HG02588 (cell line): Measurements from ENCODE around the gene TMPO.
A peak's percentile ranks its signal among the peaks of the same experiment; 100 is the strongest.
"Not testable (repeated sequence)": the region's sequence is repeated elsewhere in the genome, so short reads cannot be mapped to it uniquely, and the experiment has no call there.

Source experiments
- ATAC-seq: cut with Tn5 transposase; IDR thresholded peaks from one replicate; pipeline ENCODE4 v1.9.1; 2021; ENCODE audit warnings: mild to moderate bottlenecking, moderate library complexity; ENCODE audit not compliant: unreplicated experiment

The TMPO gene

DNA sequence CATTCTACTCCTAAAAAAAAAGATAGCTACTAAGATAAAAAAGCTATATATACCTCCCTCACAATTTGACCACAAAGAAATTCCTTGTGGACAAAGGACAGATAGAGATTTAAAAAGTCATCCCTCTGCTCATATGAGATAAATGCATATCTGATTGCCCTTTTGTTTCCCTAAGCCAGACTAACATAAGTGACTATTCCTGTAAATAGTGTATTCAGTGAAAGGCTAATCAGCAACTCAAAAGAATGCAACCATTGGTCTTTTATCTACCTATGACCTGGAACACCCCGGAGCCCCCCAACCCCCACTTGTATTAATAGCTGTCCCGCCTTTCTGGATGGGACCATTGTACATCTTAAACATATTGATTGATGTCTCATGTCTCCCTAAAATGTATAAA is 6.3 kb upstream of the TMPO start:
- no peak for ATAC-seq

DNA sequence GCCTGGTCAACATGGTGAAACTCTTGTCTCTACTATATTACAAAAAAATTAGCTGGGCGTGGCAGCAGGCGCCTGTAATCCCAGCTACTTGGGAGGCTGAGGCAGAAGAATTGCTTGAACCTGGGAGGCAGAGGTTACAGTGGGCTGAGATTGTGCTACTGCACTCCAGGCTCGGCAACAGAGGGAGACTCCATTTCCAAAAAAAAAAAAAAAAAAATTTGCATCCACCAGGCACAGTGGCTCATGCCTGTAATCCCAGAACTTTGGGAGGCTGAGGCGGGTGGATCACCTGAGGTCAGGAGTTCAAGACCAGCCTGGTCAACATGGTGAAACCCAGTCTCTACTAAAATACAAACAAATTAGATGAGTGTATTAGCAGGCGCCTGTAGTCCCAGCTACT is 3.6 kb upstream of the TMPO start:
- ATAC-seq = not testable (repeated sequence)

DNA sequence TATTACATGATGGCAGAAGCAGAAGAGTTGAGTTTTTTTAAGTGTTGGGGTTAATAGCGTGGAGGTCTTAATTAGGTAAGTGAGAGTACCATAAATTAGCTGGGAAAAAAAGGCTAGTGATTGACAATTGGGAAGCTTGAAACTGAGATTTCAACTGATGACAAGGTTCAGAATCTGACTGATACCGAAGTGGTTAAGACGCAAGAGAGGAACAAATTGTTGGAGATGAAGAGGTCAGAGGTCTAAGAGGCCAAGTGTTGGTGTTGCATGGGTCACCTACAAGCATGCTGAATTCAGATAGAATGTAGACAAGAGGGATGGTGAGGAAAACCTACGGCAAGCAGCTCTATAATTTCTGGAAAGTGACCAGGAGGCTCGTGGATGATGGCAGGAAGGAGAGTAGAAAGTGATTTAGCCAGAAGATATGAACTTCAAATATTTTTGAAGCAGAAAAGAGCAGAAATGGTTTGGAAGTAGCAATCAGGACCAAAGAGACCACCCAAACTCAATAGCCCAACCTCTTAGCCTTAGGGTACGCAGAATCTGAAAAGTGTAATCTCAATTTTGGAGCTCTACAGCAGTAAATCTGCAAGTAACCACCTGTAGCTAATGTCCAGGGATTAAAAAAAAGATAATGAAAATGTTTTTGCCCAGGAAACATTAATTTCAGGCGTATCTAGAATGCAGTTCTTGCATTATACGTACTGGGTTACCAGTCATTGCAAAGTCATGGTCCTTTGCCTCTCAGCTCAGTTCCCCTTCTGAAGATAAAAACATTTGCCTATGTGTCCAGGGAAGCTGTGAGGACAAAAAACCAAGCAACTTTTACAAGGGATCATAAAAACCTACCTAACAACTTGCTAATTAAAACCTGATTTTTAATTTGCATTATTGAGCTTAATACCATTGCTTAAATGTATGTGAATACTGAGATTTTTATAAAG is 1.7 kb upstream of the TMPO start:
- ATAC-seq = no peak

DNA sequence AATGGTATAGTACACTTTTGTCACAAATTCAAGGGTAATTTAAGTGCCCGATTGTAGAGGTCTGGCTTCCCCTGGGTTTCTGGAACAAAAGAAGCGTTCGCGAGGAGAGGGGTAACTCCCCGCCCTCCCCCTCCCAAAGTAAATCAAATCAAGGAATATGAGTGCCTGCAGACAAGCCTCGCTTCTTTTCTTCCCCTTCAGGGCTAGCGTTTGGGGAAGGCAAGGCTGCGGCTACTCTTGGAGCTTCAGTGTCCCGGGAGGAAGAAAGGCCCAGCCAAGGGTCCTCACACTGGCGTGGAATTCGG is 456 bp upstream of the TMPO start:
- no peak for ATAC-seq

DNA sequence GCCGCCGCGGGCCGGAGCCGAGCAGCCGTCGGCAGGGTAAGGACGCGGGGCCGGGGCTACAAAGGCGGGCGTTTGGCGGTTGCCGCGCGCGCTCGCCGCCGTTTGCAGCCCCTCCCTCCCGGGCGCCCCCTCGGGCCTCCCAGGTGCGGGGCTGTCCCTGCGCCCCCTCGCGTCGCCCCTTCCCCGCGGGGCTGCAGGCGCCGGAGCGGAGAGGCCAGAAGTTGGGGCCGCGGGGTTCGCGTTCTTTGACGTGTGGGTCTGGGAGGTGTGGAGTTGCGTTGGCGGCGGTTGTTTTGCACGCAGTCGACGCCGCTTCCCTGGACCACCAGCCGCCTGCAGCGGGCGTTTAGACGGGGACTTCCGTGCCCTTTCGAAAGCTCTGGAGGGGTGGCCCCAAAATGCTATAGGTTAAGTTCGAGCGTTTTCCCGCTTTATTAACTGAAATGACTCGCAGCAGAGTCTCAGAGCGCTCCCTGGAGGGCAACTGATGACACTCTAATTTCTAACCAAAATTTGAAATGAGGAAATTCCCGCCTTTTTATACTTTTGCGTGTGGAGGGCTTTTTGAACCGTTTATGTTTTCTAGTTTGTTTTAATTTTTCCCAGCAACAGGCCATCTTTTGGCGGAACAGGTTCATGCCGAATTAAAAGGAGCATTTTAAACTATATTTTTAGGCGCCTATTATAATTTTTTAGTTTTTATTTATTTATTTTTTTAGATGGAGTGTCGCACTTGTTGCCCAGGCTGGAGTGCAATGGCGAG is 902 bp downstream of the TMPO start:
- ATAC-seq = peak; percentile 51

DNA sequence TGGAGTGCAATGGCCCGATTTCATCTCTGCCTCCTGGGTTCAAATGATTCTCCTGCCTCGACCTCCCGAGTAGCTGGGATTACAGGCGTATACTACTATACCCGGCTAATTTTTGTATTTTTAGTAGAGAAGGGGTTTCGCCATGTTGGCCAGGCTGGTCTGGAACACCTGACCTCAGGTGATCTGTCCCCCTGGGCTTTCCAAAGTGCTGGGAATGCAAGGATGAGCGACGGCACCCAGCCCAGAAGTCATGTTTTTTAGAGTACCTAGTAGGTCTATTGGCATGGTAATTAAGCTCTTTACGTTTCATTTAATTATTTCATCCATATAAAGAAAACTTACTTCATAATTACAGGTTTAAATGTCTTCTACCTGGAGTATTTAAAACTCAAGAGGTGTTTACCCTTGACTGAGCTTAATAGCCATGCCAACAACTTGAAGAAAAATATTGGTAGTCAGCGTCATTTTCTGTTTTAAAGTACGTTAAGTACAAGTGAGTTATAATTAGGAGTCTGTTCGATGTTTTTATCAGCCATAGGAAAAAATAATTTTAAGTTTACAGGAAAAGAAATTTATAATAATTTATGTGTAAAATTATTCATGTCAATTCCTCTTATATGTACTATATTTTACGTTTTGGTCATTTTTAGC is 4.0 kb downstream of the TMPO start:
- ATAC-seq = no peak

DNA sequence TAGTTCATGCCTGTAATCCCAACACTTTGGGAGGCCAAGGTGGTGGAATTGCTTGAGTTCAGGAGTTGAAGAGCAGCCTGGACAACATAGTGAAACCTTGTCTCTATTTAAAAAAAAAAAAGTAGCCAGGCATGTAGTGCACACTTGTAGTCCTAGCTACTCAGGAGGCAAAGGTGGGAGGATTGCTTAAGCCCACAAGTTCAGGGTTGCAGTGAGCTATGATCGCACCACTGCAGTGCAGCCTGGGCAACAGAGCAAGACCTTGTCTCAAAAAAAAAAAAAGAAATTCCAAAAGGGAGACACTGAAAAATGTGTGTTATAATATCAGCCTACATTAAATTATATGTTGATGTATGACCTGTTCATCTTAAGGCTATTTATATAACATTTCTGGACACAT is 14.7 kb downstream of the TMPO start:
- no peak for ATAC-seq

DNA sequence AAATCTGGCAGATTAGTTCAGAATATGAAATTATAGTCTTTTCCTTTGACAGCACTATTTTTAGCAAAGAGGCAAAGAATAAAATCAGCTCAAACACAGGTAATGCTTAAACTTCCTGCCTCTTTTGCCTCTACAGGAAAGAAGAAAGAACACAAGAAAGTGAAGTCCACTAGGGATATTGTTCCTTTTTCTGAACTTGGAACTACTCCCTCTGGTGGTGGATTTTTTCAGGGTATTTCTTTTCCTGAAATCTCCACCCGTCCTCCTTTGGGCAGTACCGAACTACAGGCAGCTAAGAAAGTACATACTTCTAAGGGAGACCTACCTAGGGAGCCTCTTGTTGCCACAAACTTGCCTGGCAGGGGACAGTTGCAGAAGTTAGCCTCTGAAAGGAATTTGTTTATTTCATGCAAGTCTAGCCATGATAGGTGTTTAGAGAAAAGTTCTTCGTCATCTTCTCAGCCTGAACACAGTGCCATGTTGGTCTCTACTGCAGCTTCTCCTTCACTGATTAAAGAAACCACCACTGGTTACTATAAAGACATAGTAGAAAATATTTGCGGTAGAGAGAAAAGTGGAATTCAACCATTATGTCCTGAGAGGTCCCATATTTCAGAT is 17.4 kb downstream of the TMPO start:
- no peak for ATAC-seq

DNA sequence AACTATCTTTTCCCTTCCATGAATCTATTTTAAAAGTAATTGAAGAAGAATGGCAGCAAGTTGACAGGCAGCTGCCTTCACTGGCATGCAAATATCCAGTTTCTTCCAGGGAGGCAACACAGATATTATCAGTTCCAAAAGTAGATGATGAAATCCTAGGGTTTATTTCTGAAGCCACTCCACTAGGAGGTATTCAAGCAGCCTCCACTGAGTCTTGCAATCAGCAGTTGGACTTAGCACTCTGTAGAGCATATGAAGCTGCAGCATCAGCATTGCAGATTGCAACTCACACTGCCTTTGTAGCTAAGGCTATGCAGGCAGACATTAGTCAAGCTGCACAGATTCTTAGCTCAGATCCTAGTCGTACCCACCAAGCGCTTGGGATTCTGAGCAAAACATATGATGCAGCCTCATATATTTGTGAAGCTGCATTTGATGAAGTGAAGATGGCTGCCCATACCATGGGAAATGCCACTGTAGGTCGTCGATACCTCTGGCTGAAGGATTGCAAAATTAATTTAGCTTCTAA is 18.4 kb downstream of the TMPO start:
- no peak for ATAC-seq

DNA sequence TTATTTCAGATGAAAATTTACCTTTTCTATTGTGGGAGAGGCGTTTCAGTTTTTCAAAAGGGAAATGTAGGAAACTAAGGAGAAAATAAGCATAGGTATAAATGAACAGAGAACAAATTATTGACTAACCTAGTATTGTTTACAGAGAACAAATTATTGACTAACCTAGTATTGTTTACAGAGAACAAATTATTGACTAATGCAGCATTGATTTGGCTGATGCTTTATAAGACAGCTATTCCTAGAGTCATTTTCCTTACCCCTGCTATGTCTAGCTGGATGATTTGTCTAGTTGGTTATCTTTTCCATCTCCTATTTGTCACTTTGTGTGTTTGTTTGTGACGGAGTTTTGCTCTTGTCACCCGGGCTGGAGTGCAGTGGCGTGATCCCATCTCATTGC is 22.6 kb downstream of the TMPO start:
- no peak for ATAC-seq

DNA sequence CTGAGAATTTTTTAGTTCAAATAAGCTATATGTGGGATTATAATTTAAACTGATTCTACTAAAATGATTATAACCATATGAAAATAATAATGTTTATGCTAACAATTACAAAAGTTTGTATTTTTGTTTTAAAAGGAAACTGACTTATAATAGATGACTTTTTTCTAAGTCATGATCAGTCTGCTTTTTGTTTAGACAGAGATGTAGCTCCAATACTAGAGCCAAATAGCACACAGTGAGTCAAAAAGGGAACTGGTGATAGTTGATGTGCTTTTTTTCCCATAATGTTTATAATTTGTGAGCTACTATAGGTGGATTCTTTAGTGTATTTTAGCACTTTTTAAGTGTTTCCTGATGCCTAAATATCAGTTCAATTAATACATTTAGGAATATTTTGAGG is 28.3 kb downstream of the TMPO start:
- ATAC-seq = no peak

DNA sequence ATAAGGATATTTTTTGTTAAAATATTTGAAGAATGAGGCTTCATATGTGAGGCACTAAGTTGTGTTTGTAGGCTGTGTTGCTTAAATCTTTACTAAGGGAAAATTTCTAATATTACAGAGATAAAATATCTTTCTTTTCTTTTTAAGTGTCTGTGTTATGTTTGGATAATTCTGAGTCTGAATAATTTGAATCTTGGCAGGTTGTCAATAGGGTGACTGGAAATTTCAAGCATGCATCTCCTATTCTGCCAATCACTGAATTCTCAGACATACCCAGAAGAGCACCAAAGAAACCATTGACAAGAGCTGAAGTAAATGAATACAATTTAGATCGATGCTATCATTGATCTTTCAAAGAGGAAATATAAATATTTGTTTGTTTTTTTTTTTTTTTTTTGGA is 29.4 kb downstream of the TMPO start:
- ATAC-seq = no peak

DNA sequence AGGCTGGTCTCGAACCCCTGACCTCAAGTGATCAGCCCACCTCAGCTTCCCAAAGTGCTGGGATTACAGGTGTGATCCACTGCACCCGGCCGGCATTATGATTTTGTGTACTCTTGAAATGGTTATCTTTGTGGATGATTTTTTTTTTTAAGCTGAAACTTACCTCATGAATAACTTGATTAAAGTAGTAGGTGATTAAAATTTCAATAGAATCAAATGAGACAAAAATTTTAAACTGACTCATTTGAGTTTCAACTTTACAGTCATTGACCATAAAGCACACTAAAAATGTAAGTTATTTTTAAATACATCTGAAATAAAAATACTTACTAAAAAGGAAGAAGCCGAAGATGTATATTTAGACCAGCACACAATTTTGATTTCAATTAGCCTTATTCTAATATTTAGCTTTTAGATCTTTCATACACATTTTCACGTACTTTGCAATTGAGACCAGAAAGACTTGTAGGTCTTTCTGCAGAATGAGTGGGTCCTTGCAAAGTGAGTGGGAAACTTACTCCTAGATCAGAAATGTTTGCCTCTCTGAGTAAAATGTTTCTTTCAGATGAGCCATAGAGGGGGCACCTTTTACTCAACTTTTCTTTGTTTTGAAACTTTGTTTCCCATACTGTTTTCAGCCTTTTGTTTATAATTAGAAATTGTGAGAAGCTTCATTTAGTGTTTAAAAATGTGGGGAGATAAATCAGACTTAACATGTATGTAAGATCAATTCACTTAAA is 34.2 kb downstream of the TMPO start:
- ATAC-seq = no peak

DNA sequence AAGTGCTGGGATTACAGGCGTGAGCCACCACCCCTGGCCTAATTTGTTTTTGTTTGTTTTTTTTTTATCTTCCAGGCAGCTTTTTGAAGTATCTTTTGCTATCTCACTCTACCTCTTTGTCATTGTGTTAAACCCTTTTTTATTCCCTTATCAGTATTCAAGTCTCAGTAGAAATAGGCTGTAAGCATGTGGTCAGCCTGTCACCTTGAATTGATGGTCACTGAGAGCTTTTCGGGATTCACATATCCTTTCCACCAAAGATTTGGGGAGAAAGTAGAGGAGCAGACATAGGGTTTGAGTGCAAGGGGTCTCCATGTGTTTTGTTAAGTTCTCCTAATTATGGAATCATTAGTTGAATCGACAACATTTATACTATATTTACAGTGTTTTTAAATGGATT is 36.4 kb downstream of the TMPO start:
- no peak for ATAC-seq

DNA sequence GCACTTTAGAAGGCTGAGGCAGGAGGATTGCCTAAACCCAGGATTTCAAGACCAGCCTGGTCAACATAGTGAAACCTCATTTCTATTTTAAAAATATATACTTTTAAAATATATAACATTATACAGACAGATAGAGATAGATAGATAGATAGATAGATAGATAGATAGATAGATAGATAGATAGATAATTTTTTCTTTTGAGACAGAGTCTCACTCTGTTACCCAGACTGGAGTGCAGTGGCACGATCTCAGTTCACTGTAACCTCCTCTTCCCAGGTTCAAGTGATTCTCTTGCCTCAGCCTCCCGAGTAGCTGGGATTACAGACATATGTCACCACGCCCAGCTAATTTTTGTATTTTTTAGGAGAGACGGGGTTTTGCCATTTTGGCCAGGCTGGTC is 42.7 kb downstream of the TMPO start:
- not testable (repeated sequence) for ATAC-seq

DNA sequence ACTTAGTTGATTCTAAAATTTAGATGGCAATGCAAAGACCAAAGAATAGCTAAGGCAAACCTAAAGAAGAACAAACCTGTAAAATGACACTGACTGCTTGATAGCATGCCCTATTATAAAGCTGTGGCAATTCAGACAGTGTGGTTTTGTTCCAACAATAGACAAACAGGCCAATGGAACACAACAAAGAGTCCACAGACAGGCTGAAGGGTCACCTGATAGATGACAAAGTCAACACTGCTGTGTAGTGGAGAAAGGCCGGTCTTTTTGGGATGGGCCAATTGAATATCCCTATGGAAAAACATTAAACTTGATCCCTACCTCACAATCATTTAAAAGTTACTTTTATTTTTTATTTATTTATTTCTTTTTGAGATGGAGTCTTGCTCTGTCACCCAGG is 44.3 kb downstream of the TMPO start:
- no peak for ATAC-seq

DNA sequence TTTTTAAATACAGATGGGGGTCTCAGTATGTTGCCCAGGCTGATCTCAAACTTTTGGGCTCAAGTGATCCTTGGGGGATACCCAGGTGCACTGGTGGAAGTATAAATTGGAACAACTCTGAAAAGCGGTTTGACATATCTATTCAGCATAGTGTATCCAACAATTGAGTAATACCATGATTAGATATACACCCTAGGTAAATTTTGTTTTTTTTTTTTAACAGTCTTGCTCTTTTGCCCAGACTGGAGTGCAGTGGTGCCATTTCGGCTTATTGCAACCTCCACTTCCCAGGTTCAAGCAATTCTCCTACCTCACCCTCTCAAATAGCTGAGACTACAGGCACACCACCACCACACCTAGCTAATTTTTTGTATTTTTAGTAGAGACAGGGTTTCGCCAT is 46.5 kb downstream of the TMPO start:
- no peak for ATAC-seq

DNA sequence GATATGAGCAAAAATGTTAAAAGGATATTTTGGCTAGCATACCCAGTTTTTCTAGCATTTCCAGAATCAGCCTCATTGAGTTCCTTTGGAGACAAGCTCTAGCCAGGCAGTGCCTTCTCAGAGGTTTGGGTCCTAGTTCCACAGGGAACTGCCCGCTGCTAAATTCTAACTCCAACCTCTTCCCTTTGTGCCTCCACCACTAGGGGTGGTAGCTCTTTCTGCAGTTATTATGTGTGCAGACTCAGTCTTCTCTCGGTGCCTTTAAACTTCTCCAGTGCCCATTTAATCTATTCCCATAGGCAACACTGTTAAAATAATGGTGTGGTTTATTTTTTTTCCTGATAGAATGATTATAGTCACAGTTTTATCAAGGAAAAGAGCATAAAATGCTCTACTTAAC is 56.6 kb downstream of the TMPO start:
- no peak for ATAC-seq

DNA sequence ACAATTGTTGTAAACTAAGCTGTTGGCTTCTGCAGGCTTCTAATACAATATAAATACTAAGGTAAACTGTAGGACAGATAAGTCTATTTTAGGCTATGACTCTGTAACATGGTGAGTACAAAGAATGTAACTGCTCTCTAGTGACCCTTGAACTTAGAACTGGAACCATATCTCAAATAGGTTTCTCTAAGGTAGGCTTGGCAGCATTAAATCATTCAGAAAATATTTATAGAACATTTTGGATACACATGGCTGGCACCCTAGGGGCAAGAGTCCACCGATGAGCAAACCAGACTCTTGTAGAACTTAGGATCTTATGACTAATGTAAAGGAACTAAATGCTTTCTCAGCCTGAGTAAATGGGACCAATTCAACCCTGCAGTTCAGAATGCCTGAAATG is 58.7 kb downstream of the TMPO start:
- ATAC-seq = no peak

DNA sequence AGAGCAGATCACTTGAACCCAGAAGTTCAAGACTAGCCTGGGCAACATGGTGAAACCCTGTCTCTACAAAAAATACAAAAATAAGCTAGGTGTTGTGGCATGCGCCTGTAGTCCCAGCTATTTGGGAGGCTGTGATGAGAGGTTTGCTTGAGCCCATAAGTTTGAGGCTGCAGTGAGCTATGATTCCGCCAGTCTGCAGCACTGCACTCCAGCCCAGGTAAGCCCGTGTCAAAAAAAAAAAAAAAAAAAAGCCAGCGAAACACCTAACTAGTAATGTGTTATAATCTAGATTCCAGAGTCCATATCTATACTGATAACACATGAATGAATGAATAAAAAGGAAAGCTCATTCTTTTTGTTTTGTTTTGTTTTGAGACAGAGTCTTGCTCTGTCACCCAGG is 59.6 kb downstream of the TMPO start:
- ATAC-seq = no peak

DNA sequence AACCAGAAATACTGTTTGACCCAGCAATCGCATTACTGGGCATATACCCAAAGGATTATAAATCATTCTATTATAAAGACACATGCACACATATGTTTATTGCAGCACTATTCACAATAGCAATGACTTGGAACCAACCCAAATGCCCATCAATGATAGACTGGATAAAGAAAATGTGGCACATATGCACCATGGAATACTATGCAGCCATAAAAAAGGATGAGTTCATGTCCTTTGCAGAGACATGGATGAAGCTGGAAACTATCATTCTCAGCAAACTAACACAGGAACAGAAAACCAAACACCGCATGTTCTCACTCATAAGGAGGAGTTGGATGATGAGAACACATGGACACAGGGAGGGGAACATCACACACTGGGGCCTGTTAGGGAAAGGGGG is 61.4 kb downstream of the TMPO start:
- ATAC-seq = not testable (repeated sequence)
